EL (cell line): ENCODE measurements around the gene PHF5A.
A peak's percentile ranks its signal among the peaks of the same experiment; 100 is the strongest.
"Not testable (repeated sequence)": the region's sequence is repeated elsewhere in the genome, so short reads cannot be mapped to it uniquely, and the experiment has no call there.

Source experiments
- DNase-seq: peaks from one replicate; pipeline ENCODE4 v3.0.0-alpha.2; 2016

The PHF5A gene

DNA sequence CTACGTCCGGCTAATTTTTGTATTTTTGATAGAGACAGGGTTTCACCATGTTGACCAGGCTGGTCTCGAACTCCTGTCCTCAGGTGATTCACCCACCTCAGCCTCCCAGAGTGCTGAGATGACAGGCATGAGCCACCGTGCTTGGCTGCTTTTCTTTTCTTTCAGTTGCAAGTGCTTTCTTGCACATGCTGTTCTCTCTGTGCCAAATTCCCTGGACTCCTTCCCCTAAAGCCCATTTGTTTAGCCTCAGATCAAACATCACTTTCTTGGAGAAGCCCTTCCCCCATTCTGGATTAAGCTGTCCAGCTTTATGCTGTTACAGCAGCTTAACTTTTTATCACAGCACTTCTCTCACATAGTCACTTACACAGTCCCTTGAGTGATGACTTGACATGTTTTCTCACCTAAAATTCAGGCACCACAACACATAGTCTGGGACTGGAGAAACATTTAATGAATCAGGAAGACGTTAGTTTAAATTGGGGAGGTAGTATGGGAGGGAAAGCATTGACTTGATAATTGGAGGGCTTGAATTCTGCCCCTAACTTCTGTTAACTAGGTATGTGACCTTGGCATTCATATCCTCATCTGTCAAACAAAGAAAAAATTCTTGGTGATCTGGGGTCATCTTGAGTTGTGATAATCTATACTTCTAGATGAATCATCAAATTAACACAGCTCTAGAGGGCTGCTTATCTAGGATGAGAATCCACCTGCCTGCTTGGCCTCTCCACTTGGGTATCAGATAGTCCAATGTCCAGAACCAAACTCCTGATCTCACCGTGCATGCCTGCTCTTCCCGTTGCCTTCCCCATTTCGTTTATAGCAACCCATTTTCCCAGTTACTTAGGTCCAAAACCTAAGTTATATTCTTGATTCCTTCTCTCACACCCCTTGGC, 18.8 kb upstream of the PHF5A start:
- no peak for DNase-seq

DNA sequence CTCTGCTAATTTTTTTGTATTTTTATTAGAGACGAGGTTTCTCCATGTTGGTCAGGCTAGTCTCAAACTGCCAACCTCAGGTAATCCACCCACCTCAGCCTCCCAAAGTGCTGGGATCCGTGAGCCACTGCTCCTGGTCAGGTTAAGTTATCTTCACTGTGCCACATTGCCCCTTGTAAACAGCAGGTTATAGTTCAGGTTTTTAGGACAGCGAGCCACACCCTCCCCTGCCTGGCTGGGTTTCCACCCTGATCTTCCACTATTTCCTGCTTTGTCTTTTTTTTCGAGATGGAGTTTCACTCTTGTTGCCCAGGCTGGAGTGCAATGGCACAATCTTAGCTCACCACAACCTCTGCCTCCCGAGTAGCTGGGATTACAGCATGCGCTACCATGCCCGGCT, 16.5 kb upstream of the PHF5A start:
- no peak for DNase-seq

DNA sequence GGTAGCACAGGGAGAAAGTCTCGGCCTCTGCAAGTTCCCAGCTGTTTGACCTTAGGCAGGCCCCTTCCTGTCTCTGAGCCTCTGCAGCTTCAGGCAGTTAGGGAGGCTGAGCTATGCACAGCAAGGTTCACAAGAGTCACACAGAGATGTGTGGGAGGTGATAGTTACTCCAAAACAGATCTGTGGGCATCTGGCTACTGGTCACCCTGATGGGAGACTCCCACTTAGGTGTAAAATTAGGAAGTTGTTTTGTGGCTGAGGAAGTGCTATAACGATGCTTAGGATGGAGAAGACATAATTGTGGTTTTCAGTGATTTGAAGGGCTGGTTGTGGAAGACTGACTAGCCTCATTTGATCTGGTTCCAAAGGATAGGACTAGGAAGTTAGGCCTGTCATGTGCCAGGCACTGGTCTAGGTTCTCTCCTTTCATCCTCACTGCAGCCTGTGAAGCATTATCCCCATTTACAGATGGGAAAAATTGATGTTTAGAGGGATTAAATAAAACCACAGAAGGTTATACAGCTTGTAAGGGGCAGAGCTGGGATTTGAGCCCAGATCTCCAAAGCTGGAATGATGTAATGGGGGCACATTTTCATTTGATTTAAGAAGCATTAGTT, 13.9 kb upstream of the PHF5A start:
- peak; percentile 50 for DNase-seq

DNA sequence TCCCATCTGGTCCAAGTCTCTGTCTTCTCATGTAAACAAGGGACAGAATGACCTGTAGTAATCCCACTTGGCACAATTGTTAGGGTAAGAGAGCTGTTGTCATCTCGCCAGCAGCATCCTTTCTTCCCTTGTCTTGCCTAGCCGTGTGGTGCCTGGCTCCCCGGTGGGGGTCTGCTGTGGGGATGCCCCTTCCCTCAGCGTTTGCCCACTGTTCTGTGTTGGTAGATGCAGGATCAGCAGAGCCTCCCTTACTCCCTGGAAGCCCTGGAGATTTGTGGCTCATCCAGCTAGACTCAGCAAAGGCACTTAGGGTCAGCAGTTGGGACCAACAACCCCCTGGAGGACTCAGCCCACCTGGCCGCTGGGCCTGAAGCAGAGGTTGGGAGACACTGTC, 13.4 kb upstream of the PHF5A start:
- DNase-seq: no peak

DNA sequence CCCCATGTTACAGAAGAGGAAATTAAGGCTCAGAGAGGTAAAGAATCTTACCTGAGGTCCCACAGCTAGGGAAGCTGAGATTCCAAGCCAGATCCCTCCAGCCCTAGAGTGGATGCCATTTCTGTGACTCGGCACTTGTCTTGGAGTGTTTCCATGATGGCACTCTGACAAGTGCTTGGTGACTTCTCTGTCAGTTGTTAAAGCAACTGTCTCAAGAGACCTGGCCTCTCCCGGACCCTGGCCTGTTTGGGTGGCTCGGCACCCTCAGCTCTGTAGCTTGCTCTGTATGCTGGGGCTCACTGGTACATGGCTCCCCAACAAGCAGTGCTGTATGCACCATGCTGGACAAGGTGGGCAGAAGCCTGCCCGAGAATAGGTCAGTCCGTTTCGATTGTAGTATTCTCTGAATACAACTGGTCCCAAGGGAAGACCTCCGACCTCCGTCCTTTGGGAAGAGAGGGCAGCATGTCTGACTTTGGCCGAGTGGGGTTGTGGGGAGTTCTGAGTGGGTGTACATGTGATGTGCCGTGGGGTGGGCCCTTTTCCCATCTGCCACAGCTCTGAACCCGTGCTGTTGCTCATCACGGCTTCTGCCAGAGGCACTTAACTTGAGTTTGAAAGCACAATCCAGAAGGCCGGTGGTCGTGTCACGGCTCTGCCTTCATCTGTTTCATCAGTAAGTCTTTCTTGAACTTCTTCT, 12.8 kb upstream of the PHF5A start:
- DNase-seq: peak; percentile 68

DNA sequence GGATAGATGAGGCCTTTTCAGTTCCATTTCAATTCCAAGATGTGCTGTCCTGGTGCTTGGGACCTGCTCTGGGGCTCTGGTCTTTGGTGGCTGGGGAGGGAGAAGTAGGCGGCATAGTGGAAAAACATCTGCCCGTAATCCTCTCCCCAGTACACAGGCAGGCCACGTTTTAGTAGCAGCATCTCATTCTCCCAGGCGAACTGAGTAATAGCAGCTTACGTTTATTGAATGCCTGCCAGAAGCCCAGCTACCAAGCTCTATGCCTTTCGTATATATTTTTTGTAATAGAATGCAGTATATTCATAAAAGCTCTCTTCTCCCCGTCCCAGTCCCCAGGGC, 11.9 kb upstream of the PHF5A start:
- DNase-seq: peak; percentile 68

DNA sequence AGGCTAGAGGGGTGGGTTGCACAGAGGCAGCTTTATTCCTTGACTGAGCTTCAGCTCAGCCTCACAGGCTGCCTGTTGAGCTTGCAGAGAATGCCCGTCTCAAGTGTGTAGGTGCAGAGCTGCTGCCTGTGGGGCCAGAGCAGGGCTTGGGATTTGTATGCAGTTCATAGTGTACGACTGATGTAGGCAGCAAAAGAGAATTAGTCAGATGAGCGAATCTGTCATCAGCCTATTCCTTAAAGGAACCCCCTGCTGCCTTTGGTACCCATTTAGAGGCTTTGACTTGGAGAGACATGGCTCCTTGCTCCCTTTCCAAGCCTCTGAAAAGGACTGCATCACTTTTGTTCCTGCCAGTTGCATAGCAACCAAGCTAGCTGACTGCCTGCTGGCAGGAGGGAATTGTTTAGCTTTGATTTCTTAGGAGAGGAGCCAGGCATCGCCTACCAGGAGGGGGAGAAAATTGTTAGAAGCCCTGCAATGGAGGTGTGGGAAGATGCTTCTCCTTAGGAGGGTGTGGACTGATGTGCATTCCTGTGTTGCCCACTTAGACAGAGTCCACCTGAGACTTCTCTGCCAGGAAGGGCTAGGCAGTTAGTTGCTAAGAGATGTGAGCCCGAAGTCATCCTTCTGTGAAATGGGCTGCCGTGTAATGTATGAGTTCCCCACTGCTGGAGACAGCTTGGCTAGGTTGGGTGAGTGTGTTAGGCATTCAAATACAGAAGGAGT, 11.3 kb upstream of the PHF5A start:
- DNase-seq: peak; percentile 31

DNA sequence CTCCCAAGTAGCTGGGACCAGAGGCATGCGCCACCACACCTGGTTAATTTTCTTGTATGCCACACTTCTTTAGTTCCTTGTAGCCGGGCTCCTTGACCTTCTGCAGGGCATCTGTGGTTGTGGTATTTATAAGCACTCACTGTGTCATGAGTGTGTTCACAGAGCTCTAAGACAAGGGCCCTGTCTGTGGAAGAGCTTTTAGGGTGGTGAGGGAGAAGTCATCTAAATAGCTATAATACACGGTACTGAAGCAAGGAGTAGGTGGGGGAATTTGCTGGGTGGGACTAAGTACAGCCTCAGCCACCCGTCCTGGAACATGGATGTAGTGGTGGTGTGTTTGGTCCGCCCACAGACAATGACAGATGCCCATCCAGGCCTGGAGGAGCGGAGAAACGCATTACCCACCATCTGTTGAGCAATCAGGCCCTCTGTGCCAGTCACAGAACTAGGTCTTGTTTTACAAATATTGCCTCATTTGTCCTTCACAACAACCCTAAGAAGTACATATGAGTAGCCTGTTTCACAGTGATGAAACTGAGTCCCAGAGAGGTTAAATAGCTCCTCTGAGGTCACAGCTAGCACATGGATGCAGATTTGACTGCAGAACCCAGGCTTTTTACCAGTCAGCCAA, 10.5 kb upstream of the PHF5A start:
- no peak for DNase-seq

DNA sequence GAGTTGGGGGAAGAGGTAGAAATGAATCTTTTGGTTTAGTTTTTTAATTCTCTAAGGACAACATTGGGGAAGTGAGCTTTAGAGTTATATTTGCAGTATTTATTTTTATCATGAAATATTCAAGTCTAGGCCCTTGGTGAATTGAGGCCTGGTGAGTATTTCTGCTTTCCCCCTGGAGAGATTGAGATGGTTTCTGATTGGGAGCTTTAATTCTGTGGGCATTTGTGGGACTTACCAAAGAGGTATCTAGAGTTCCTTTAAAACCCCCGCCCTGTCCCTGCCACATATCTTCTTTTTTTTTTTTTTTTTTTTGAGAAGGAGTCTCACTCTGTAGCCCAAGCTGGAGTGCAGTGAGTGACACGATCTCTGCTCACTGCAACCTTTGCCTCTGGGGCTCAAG, 10.0 kb upstream of the PHF5A start:
- DNase-seq: no peak

DNA sequence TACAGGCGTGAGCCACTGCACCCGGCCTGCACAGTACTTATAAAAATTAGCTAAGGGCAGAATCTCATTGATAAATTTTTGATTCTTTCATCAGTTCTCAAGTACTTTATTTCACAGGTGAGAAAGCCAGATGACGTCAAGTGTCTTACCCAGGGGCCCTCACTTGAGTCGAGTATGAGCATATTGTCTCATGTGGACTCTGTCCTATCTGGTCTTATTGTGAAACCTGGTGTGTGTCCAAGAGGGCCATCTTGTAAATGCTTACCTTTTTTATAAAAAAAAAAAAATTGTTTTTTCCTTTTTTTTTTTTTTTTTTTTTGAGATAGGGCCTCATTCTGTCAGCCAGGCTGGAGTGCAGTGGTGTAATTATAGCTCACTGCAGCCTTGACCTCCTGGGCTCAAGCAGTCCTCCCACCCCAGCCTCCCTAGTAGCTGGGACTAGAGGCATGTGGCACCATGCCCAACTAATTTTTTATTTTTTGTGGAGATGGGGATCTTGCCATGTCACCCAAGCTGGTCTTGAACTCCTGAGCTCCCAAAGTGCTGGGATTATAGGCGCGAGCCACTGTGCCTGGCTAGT, 6.5 kb upstream of the PHF5A start:
- DNase-seq: no peak

DNA sequence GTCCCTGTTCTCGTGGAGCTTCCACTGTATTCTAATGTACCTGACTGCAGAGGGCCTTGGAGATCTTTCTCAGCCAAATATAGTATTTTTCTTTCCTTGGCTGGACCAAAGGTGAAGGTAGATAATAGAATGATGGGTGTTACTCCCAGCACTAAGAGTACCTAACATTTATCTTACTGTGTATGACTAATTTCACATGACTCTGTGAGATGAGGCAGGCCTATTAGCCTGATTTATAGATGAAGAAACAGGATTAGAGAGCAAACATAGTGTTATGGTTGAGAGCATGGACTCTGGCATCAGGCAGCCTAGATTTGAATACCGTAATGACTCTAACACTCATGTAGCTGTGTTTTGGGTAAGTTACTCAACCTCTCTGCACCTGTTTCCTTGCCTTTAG, 3.1 kb upstream of the PHF5A start:
- no peak for DNase-seq

DNA sequence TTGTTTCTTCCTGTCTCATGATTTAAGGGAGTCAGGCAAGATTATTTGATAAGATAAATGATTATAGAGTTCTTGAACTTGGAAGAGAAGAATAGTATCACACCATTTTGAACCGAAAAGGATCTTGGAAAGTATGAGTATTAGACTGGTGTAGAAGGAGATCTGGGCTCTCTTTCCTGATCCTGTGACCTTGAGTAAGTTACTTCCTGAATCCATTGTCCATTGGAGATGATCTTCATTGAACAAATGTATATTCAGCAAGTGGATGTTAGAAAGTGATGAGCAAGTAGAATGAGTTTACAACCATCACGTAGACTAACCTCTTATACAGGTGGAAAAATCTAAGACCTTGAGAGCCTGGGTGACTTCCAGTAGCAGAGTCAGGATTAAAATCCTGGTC, 2.4 kb upstream of the PHF5A start:
- DNase-seq: no peak

DNA sequence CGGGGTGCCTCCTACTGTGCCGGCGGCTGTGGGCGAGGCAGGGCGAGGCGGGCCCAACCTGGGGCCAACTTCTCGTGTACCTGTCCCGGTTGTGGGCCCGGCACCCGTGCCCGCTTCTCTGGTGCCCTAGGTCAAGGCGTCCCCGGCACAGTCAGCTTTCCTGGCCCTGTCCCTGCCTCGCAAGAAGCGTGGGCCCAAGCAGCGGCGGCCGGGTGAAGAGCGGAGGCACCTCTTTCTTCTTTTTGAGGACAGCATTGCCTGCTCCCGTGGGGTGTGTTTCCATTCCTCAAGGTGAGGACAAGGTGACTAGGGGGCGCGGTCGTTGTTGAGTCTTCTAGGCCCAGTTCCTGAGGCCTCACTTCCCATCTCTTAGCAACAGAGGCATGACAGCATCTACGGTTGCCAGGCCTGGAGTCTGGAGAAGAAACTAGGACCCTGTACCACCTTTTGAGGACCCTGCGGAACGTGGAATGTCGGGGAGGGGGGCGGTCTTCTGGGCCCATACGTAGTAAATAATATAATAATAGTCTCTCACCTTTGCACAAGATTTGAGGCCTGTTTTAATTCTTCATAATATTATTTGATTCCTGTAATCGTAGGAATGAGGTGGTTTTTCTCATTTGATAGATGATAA, 843 bp upstream of the PHF5A start:
- DNase-seq: no peak

DNA sequence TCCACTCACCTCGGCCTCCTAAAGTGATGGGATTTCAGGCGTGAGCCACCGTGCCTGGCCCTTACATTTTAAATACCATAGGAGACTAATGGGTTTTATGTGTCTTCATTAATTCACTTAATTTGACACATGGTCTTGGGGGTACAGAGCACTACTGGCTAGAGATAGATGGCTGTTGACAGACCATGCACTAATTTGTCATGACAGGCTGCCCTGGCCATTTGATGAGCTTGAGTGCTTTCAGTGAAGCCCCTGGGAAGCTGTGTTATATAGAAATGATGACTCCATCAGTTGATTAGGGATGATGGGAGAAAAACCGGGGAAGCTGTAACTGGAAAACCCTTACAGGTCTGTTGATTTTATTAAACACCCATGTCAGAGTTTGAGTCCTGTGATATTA, 6.6 kb downstream of the PHF5A start:
- no peak for DNase-seq

DNA sequence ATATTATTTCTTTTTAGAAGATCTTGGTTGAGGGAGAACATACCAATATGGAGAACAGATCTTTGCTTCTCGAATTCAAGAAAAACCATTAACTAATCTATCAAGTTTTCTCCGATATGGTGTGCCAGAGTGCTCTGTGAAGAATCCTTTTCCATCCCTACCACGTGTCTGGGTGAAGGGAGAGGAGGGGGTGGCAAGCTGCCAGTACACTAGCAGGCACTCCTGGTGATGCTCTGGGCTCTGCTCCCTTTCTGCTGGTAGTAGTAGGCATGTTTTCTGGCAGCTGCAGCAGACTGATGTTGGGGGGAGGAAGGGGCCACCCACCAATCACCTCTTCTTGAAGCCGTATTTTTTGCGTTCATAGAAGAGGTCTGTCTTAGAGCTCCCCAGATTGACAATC, 8.4 kb downstream of the PHF5A start:
- DNase-seq: not testable (repeated sequence)

DNA sequence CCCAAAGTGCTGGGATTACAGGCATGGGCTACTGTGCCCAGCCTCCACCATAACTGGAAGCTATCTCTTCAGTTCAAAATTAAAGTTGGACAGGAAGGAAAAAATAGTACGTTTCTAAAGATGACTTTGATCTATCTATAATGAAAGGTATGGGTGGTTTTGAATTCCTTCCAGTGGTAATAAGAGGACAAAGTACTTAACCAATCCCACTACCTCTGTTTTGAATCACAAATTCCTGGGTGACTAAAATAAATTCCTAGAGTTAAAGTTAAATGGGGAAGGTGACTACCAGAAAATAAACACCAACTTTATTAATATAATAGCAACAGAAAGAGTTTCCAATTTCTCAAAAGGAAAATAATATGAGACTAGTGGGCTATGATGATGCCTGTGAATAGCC, 9.1 kb downstream of the PHF5A start:
- no peak for DNase-seq

DNA sequence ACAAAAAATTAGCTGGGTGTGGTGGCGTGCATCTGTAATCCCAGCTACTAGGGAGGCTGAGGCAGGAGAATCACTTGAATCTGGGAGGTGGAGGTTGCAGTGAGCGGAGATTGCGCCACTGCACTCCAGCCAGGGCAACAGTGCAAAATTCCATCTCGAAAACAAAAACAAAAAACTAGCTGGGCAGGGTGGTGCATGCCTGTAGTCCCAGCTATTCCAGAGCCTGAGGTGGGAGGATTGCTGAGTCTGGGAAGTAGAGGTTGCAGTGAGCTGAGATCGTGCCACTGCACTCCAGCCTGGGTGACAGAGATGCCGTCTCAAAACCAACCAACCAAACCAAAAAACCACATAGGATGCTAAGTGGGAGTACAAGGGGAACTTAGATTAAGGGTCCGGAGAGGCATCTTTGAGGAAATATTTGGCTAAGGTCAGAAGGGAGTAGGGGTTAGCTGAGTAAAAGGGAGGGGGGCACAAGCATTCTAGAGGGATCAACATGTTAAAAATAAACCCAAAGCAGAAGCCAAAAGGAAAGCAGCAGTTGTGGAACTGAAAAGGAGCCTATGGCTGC, 10.2 kb downstream of the PHF5A start:
- DNase-seq: no peak

DNA sequence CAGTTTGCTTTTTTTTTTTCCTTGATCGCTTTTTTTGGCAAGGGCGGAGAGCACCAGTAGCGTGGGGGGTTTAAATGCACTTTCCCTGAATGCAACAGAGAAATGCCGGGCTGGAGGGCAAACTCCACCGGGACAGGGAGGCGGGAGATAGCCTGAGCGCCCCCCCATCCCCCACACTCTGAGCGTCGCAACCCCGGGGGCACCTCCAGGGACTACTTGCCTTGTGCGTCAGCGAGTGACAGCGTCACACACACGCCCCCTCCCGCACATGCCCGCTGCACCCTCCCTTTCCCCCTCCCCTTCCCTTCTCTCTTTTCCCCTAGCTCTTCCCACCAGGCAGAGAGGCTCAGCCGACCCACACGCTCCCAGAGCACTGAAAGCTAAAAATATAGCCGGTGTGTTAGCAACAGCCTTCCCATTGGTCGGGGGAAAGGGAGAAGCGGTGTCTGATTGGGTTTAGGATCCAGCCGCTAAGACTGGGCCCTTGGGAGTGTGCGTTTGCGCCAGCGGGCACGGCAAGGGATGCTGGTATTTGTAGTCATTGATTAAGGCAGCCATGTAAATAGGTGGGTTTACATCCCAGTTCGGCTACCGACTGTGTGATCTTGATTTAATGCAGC, 20.2 kb downstream of the PHF5A start:
- peak; percentile 100 for DNase-seq

DNA sequence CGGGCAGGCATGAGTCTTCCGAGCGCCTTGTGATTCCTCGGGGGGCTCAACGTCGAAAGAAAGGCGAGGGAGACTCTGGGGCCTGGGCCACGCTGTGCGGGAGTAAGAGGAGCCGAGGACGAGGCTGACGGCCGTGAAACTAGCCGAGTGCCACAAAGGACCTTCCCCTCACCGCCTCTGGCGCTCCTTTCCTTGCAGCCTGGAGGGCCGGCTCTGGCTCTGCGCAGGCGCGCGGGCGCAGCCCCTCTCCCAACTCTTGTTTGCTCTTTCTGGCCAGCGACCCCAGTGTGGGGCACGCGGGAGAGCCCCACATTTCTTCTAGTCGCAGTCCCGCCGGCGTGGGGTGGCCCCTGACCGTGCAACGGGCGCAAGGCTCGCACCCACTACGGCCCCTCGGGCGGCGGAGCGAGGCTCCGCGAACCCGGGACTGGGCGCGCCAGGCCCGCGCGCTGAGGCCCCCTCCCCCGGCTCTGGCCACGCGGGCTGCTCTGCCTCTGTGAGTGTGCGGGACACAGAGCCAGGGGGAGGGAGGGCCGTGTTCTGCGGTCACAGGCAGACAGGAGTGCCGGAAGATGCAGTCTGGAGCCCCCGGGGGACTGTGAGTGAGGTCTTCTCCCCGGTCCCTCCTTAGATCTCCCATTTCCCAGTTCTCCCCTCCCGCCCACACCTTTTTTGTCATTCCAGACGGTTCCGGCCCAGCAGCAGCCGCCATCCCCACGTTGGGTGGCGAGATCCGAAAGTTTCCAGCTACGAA, 20.9 kb downstream of the PHF5A start:
- DNase-seq: peak; percentile 64

DNA sequence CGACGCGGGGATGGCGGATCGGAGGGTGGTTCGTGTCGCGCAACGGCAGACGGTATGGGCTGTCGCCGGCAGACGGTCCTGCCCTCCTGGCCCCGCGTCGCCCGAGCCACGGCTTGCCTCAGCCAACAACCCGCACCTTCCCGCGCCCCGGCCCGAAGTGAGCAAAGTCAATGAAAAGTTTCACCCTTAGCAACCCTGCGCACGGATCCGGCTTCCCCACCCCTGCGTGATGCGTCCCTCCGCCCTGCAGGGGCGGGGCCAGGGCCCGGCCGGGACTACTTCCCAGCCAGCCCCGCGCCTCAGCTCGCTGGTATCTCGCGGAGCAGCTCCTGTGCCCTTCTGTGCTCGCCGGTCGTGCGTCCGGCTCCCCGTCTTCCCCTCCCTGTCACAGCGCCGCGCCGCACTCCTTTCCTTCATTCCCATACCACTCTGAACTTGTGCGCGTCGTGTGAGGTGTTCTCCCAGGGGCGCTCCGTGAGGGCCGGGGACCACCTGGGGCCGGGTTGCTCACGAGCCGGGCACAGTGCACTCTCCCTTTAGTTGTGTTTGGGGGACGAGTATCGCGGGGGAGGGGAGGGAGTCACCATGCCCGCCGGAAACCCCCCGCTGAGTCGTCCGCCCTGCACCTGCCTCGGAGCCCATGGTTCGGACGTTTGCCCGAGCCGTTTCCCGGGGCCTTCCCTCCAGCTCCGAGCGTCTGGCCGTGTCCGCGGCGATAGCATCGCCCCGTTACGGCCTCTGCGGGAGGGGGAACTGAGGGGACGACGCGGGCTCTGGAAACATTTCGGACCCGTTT, 21.7 kb downstream of the PHF5A start, which contains the start of gene TOB2:
TSS of gene TOB2 (minus strand) at position 163 of the 796 bp plus-strand sequence. CDS start 9,456 bp downstream, outside the sequence.
- peak; percentile 95 for DNase-seq
